Measurements from ENCODE around the gene RARB. TPM values are rescaled to one million over a fixed set of nuclear protein-coding genes. Genes with fewer than 3 reads are reported as not detected.

Gene RARB
- total and polyA plus RNA-seq, 2 donors (not counting 3 experiments of a cell fraction or from before 2014, with no cell fraction given): 15.3 to 23.4 TPM

DNA sequence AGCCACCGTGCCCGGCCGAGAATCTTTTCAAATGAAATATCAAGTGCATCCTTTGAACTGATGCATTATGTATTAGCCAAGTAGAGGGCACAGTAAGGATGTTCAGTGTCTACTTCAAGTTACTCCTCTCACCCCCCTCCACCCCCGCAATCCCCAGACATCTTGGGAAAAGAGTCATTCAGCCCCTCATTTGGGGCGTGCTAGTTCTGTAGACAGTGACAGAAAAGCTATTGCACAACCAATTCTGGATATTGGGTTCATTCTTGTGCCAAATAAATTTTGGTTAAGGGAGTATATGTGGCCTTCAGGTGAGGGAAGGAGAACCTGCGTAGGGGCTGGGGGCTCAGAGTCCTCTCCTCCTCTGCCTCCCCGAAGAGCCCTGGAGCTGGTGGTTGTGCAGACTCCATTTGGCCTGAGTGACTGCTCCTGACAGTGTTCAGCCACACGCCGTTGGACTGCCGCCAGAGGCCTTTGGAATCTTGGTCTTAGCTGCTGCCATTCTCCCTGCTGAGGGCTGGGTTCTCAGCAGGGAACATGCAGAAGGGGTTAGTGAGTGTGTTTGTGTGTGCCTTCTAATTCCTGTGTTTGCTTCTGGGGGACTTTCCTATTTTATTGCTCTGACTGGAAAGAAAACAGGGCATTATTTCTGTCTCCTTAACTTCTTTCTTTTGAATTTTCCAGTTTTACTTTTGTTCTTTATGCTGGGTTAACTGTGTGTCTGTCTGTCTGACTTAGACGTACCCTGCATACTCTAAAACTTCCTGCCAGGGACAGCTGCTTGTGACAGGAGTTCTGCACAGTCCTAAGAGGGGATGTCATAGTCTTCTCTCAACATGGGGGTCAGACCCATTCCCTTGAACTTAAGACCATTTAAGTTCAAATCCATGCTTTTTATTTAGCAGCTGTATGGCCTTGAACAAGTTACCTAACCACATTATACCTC, 21.0 kb downstream of the RARB start:
- H3K9ac ChIP-seq (replicated peaks; ENCODE audit: extremely low read depth, insufficient read depth, low read length): no peak overlapping the region
- peaks cover 6% of the 10 kb centered on the region for H3K4me1 ChIP-seq (ENCODE audit: control insufficient read depth, extremely low read depth, insufficient read depth, low read length)
- H3K27ac ChIP-seq (ENCODE audit: insufficient read depth, low read depth, low read length): no peak overlapping the region
- H3K36me3 ChIP-seq (ENCODE audit: control insufficient read depth in 2 of 2, extremely low read depth in 1 of 2, insufficient read depth in 2 of 2, low read length in 2 of 2): no peaks in the 10 kb centered on the region
- FAIRE-seq (no peak), DNase-seq (ENCODE audit: low read depth, low spot score) (peak; percentile 69)
- H3K9me1 ChIP-seq (replicated peaks; ENCODE audit: control insufficient read depth, extremely low read depth, insufficient read depth, low read length): no peaks in the 10 kb centered on the region
- TF ChIP-seq GATA2 (IDR thresholded peaks at IDR 0.05; ENCODE audit: insufficient read depth, insufficient read length, low read depth, low read length) (no peak), JUN (IDR thresholded peaks at IDR 0.05; ENCODE audit: borderline replicate concordance, insufficient read depth, insufficient read length, low read depth) (no peak), CTCF (IDR thresholded peaks at IDR 0.05; ENCODE audit: extremely low read depth in 1 of 2, insufficient read depth in 1 of 2, low read depth in 1 of 2, low read length in 2 of 2) (no peak), MAX (IDR thresholded peaks at IDR 0.05; ENCODE audit: insufficient read depth, insufficient read length) (no peak), EZH2 (IDR thresholded peaks at IDR 0.05; ENCODE audit: borderline replicate concordance, low read depth, low read length, severe bottlenecking) (no peak), POLR2AphosphoS5 (IDR thresholded peaks at IDR 0.05; ENCODE audit: insufficient read depth, low read depth, low read length) (no peak), MYC (IDR thresholded peaks at IDR 0.05; ENCODE audit: low read depth, low read length) (no peak), FOS (IDR thresholded peaks at IDR 0.05; ENCODE audit: borderline replicate concordance, insufficient read depth, low read length) (no peak), POLR2A (IDR thresholded peaks at IDR 0.05; ENCODE audit: low read depth, low read length) (no peak)
- no TSS peak for BruUV-seq (replicated peaks)
- no peaks in the 10 kb centered on the region for H3K9me3 ChIP-seq (replicated peaks; ENCODE audit: control insufficient read depth, insufficient read depth, low read length)
- H3K4me2 ChIP-seq (ENCODE audit: insufficient read depth, low read length): no peak overlapping the region
- CTCF ChIA-PET: interaction anchor here (0.8 to 1.4 kb wide), 4 partner anchors 10 to 145 kb away, joined by 3 to 7 read pairs (median 4); no protein-coding TSS in a partner anchor
- H3K79me2 ChIP-seq (ENCODE audit: control insufficient read depth, insufficient read depth, low read length): peaks cover 42% of the 10 kb centered on the region
- no peaks in the 10 kb centered on the region for H3K27me3 ChIP-seq (ENCODE audit: control insufficient read depth in 2 of 2, insufficient read depth in 2 of 2, low read length in 2 of 2)
- no peak overlapping the region for H2AFZ ChIP-seq (ENCODE audit: low read depth, low read length)
- intact Hi-C loops (cut with micrococcal nuclease) (no loop called here), dilution Hi-C loops (cut with MboI; ENCODE audit: extremely low pct_ligation_motif_present, low sequenced_read_pairs) (no loop called here)
- POLR2A ChIA-PET: no interaction called here
- H3K4me3 ChIP-seq (replicated peaks in 1 of 3; ENCODE audit: insufficient read depth in 1 of 3, low read depth in 1 of 3, low read length in 3 of 3): no peak overlapping the region
- no peaks in the 10 kb centered on the region for H4K20me1 ChIP-seq (replicated peaks; ENCODE audit: control insufficient read depth, extremely low read depth, insufficient read depth, low read length)
